Inferior parietal cortex (tissue), 1 donor: Measurements from ENCODE around the gene SETDB2.

Source experiments
- DNase-seq: peaks from one replicate; pipeline ENCODE4 v3.0.0-alpha.2; 2016; ENCODE audit errors: extremely low spot score

SETDB2 gene

DNA sequence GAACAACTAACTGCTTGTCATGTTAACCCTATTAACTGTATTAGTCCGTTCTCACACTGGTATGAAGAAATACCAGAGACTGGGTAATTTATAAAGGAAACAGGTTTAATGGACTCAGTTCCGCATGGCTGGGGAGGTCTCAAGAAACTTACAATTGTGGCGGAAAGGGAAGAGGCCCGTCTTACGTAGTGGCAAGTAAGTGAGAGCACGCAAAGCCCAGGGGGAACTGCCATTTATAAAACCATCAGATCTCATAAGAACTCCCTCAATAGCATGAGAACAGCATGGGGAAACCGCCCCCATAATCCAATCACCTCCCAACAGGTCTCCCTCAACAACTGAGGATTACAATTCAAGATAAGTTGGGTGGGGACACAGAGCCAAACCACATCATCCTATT, 86.4 kb downstream of the SETDB2 start:
- DNase-seq: no peak

DNA sequence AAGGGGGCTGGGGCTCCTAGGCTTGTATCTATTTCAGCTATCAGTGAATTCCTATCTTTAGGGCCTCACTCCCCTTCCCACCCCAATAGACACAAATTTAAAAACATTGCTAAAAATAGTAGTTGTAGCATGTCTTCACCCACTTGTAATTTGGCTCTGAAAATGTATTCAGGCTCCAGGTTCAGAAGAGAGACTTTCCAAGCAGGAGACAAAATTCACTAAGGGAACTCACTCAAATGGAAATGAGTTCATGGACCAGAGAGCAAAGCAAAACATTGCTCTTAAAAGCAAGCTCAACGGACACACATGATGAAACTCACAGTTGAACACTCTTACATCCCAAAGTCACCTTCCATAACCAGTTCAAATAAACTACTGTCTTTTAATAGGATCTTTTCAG, 88.5 kb downstream of the SETDB2 start:
- no peak for DNase-seq

DNA sequence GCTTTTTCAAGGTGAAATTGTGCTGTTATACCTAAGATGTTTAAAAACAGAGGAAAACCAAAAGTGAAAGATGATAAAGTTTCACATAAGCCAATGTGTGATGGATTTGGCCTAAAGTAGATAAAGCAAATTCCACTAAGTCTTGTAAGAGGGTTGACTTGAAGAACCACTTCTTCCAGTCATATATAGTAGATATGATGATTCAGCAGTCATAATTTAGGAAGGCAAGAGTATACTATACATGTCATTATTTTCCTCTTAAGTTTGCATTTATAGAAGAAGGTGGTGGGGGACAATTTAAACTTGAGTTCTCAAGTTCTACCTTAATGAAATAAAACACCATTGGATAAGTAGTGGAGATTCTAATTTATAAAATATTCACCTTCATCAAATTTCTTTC, 88.9 kb downstream of the SETDB2 start:
- DNase-seq: no peak

DNA sequence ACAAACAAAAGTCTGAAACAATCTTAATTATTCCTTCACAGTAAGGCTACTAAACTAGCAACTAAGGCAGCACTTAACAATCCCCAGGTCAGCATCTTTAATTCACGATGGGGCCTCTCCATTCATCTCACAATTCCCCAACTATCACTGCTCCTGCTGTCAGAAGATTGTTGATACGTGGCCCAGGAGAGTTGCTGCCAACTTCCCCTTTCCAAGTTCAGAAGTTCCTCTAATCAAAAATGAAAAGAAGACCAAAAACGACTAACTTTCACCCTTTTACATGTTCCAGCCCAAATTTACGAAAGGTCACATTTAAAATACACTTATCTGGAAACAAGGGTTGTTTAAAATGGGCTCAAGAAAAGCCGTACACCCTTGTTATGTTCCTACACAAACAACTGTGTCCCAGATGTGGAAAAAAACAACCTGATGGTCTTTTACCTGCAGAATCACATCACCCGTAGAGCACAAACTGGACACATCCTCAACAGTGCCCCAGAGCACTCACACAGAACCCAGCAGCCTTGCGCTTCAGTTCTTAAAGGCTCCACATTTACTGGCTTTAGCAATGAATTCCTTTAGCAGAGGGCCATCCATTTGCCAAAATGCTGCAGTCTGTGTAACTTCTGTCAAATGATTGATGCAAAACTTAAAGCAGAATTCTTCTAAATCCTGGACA, 89.7 kb downstream of the SETDB2 start:
- no peak for DNase-seq

DNA sequence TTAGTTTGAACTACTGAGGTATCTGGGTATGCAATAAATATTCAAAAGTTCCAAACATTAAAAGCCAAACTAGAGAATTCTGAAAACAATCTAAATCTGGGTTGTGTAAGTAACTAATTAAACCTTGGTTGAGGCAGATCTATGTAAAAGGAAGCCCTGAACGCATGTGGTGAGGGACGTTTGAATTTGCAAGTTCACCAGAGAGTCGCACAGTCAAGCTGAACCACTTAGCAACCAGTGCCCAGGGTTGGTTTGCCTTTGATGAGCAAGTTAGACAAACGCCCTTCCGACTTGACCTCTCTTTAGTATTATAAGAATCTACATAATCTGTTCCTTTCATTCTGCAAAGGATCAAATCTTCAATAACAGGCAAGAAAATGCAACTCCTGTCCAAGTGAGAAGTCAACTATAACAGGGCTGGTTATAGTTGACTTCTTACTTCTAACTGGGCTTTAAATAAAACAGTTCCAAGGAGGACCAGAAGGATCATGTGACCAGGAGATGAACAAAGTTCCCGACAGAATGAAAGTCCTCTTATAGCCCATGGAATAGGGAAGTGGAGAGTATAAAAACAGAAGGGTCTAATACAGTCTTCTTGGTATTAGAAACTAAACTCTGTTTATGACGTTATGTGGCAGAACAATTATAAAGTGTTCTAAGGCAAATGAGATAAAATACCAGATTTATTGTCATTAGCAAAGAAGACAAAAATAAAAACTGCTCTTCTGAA, 92.2 kb downstream of the SETDB2 start:
- no peak for DNase-seq

GRCh38 chr13:49538404-49538803, 94.3 kb downstream of the SETDB2 start:
- no peak for DNase-seq

DNA sequence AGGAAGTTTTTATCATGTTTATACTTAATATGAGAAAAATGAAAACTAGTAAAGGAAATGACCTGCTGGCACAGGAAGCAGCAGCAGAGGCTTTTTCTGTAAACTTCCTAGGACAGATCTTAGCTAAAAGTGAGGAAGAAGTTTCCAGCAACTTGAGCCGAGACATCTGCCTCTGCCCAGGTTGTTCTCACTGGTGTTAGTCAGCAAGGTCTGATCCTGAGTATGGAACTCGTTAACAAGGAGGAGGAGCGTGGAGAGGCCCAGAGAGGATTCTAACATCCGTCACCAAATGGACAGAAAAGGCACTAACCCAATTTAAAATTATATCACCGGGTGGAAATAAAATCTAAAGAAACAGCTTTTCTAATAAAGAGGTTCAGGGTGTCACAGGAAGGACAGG, 95.2 kb downstream of the SETDB2 start:
- DNase-seq: no peak

DNA sequence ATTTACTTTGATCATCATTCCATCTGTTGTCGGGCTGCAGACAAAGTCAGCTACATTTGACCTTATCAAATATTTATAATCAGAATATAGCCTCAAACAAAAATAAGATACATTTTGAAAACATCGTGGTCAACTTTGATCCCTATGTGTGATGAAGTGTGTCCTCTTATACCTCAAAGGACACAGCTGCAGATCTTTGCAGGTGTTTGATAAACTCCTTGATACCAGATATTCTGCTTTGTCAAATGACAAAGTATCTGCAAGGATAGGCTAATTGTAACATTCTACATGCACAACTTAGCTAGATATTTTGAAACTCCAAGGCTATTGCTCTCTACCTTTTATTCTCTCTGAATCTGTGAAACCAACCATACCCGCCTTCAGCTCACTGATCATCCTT, 95.7 kb downstream of the SETDB2 start:
- no peak for DNase-seq

DNA sequence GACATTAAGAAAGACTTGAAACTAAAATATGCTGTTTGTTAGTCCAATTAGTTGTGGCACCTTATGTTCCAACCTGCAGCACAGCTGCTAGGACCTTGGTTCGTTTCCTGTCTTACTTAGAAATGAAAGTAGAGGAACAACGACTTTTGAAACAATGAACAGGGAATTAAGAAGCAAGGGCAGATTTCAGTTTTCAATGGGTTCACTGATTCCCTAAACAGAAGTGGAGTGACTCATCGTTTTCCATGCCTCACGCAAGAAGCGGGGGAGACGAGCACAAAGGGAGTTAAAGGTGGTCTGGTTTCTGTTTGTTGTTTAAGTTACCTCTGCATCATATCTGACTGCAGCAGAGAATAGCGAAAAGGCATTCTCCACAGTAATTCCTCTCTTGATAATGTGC, 96.5 kb downstream of the SETDB2 start:
- DNase-seq: no peak

GRCh38 chr13:49543656-49544055, 99.6 kb downstream of the SETDB2 start:
- DNase-seq: no peak
